Panc1 (cell line): ENCODE data around the gene IL17B. TPM values are rescaled to one million over a fixed set of nuclear protein-coding genes. Genes with fewer than 3 reads are reported as not detected.

Experiments used
- ATAC-seq: fragments of 200-7000 bp; cut with Tn5 transposase; 2 replicates; pipeline ENCODE4 v1.9.1; 2020; ENCODE audit warnings: mild to moderate bottlenecking, moderate library complexity
- BruUV-seq: library from RNA; stranded (reverse); fragments of 400-500 nt; replicated peaks from 2 replicates; lab custom pipeline; 2021; lab: Mats Ljungman, UMichigan
- CTCF ChIA-PET: fragments of 300-600 bp; sonication (Branson Sonifier 250); formaldehyde crosslinking; loops from one replicate; lab custom pipeline; 2022; ENCODE audit warnings: antibody characterized with exemption; lab: Charles Lee
- POLR2A ChIA-PET: fragments of 300-600 bp; sonication (Branson Sonifier 250); formaldehyde crosslinking; loops from one replicate; lab custom pipeline; 2022; ENCODE audit warnings: antibody characterized with exemption; lab: Charles Lee
- DNase-seq: peaks from one replicate; pipeline ENCODE4 v3.0.0-alpha.2; 2010; ENCODE audit warnings: low read depth, low spot score
- H3K27ac ChIP-seq: 2 replicates; pipeline ENCODE4 v1.5.1; 2011; ENCODE audit warnings: mild to moderate bottlenecking, low read length, inconsistent platforms
- H3K27me3 ChIP-seq: fragments of 200-500 bp; sonication (Bioruptor generic); 2 replicates; pipeline ENCODE4 v1.6.0; 2014; ENCODE audit warnings: low read length, inconsistent platforms; ENCODE audit not compliant: control insufficient read depth, insufficient read depth
- H3K36me3 ChIP-seq: fragments of 200-500 bp; sonication (Bioruptor generic); 2 replicates; pipeline ENCODE4 v1.5.1; 2014; ENCODE audit warnings: inconsistent platforms, mild to moderate bottlenecking, low read length, moderate library complexity; ENCODE audit not compliant: control insufficient read depth, insufficient read depth
- H3K4me1 ChIP-seq: 2 replicates; pipeline ENCODE4 v1.5.1; 2011; ENCODE audit warnings: inconsistent platforms, mild to moderate bottlenecking, low read length, moderate library complexity; ENCODE audit not compliant: control insufficient read depth, insufficient read depth
- H3K4me3 ChIP-seq, 2 experiments: 2 replicates each; pipeline ENCODE4 v1.5.1; 2011 to 2012; ENCODE audit warnings: low read depth in 2 of 2, low read length in 2 of 2, mild to moderate bottlenecking in 2 of 2, inconsistent platforms in 1 of 2, moderate library complexity in 1 of 2
- H3K9me3 ChIP-seq: fragments of 200-500 bp; sonication (Bioruptor generic); 2 replicates; pipeline ENCODE4 v1.5.1; 2014; ENCODE audit warnings: low read depth, mild to moderate bottlenecking, inconsistent platforms, low read length, moderate library complexity; ENCODE audit not compliant: control insufficient read depth, insufficient read depth
- POLR2AphosphoS5 ChIP-seq: IDR thresholded peaks from 2 replicates; pipeline ENCODE4 v1.6.1; 2012; ENCODE audit warnings: mild to moderate bottlenecking, low read depth, low read length, moderate library complexity
- SIN3A ChIP-seq: IDR thresholded peaks from 2 replicates; pipeline ENCODE4 v1.6.1; 2012; ENCODE audit warnings: low read depth, mild to moderate bottlenecking, low read length, moderate library complexity, borderline replicate concordance; ENCODE audit not compliant: insufficient read depth
- TCF7L2 ChIP-seq: IDR thresholded peaks from 2 replicates; pipeline ENCODE4 v1.6.1; 2011; ENCODE audit warnings: mild to moderate bottlenecking, low read depth, low read length, inconsistent platforms
- in situ Hi-C: cut with HindIII; loops from 2 replicates; pipeline ENCODE4 v1.10.0; 2016; ENCODE audit warnings: low sequenced_read_pairs, low pct_unique_long_range_greater_than_20kb
- intact Hi-C: fragments of 100-400 bp; cut with micrococcal nuclease; formaldehyde crosslinking; loops from one replicate; pipeline ENCODE4 v1.10.0; 2022; ENCODE audit not compliant: unreplicated experiment
- total RNA-seq: library from RNA; stranded (reverse); gene quantifications from one replicate; pipeline ENCODE4 v1.2.1, GENCODE V29; 2021; ENCODE audit not compliant: unreplicated experiment
- TF ChIP-seq, protein P1 (sequence below): fragments of 450-650 bp; IDR thresholded peaks from 2 replicates; pipeline ENCODE4 v1.5.1; 2017; ENCODE audit warnings: mild to moderate bottlenecking
- TF ChIP-seq, protein P2 (sequence below), 2 experiments: IDR thresholded peaks; 2 replicates each; pipeline ENCODE4 v1.6.1; 2011 to 2012; ENCODE audit warnings: low read depth in 2 of 2, control low read depth in 1 of 2, low read length in 1 of 2, mild to moderate bottlenecking in 1 of 2, moderate library complexity in 1 of 2; ENCODE audit not compliant: insufficient read depth in 1 of 2

The IL17B gene
- total RNA-seq, 1 experiment from 2014 or later: not detected

DNA sequence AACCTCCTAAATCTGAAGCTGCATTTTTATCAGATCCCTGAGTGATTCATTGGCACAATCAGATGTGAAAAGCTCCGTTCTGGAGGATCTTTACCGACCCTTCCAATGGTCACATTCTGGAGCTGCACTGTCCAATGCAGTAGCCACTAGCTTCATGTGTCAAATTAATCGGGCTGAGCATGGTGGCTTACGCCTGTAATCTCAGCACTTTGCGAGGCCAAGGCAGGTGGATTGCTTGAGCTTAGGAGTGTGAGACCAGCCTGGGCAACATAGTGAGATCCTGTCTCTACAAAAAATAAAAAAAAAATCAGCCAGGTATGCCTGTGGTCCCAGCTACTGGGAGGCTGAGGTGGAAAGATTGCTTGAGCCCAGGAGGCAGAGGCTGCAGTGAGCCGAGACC is 3.7 kb downstream of the IL17B start:
- ChIA-PET CTCF (interaction anchor here (0.5 kb wide), 1 partner anchor 149 kb away, joined by 6 read pairs; no protein-coding TSS in a partner anchor), POLR2A (no interaction called here)
- intact Hi-C loops: no loop called here
- no peaks in the 10 kb centered on the region for H3K4me1 ChIP-seq
- ATAC-seq (no peak), DNase-seq (no peak)
- no TSS peak for BruUV-seq
- TF ChIP-seq, protein P1, sequence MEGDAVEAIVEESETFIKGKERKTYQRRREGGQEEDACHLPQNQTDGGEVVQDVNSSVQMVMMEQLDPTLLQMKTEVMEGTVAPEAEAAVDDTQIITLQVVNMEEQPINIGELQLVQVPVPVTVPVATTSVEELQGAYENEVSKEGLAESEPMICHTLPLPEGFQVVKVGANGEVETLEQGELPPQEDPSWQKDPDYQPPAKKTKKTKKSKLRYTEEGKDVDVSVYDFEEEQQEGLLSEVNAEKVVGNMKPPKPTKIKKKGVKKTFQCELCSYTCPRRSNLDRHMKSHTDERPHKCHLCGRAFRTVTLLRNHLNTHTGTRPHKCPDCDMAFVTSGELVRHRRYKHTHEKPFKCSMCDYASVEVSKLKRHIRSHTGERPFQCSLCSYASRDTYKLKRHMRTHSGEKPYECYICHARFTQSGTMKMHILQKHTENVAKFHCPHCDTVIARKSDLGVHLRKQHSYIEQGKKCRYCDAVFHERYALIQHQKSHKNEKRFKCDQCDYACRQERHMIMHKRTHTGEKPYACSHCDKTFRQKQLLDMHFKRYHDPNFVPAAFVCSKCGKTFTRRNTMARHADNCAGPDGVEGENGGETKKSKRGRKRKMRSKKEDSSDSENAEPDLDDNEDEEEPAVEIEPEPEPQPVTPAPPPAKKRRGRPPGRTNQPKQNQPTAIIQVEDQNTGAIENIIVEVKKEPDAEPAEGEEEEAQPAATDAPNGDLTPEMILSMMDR: no peak
- TF ChIP-seq, protein P2, sequence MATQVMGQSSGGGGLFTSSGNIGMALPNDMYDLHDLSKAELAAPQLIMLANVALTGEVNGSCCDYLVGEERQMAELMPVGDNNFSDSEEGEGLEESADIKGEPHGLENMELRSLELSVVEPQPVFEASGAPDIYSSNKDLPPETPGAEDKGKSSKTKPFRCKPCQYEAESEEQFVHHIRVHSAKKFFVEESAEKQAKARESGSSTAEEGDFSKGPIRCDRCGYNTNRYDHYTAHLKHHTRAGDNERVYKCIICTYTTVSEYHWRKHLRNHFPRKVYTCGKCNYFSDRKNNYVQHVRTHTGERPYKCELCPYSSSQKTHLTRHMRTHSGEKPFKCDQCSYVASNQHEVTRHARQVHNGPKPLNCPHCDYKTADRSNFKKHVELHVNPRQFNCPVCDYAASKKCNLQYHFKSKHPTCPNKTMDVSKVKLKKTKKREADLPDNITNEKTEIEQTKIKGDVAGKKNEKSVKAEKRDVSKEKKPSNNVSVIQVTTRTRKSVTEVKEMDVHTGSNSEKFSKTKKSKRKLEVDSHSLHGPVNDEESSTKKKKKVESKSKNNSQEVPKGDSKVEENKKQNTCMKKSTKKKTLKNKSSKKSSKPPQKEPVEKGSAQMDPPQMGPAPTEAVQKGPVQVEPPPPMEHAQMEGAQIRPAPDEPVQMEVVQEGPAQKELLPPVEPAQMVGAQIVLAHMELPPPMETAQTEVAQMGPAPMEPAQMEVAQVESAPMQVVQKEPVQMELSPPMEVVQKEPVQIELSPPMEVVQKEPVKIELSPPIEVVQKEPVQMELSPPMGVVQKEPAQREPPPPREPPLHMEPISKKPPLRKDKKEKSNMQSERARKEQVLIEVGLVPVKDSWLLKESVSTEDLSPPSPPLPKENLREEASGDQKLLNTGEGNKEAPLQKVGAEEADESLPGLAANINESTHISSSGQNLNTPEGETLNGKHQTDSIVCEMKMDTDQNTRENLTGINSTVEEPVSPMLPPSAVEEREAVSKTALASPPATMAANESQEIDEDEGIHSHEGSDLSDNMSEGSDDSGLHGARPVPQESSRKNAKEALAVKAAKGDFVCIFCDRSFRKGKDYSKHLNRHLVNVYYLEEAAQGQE (IDR thresholded peaks at IDR 0.05; ENCODE audit: insufficient read depth in 1 of 2, low read depth in 2 of 2, low read length in 1 of 2): no peak
- TF ChIP-seq TCF7L2 (no peak), POLR2AphosphoS5 (no peak), SIN3A (no peak)
- no peaks in the 10 kb centered on the region for H3K27me3 ChIP-seq
- no peak overlapping the region for H3K4me3 ChIP-seq
- H3K9me3 ChIP-seq: no peaks in the 10 kb centered on the region
- in situ Hi-C loops: no loop called here
- no peaks in the 10 kb centered on the region for H3K36me3 ChIP-seq
- no peak overlapping the region for H3K27ac ChIP-seq

DNA sequence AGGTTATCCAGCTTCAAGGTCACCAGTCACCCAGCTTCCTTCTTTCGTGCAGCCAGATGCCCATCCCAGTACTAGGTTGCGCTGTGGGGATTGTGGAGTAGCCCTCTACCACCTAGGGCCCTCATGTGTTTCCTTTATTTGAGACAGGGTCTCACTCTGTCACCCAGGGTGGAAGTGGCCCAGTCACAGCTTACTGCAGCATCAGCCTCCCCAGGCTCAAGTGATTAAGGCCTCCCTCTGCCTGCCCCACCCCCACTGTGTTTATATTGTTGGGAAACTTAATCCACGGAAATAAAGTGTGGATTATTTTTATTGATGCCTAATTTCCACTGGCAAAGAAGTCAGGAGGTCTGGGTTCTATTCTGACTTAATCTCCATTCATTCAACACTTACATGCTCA is 4.3 kb downstream of the IL17B start:
- POLR2A ChIA-PET: no interaction called here
- DNase-seq: no peak
- no peaks in the 10 kb centered on the region for H3K9me3 ChIP-seq
- no peak overlapping the region for H3K27ac ChIP-seq
- no TSS peak for BruUV-seq
- H3K27me3 ChIP-seq: no peaks in the 10 kb centered on the region
- in situ Hi-C loops (no loop called here), intact Hi-C loops (no loop called here)
- no peak overlapping the region for H3K4me3 ChIP-seq
- ATAC-seq: no peak
- no peaks in the 10 kb centered on the region for H3K36me3 ChIP-seq
- no peaks in the 10 kb centered on the region for H3K4me1 ChIP-seq
- TF ChIP-seq TCF7L2 (no peak), SIN3A (no peak)
- TF ChIP-seq, protein P2 (IDR thresholded peaks at IDR 0.05; ENCODE audit: insufficient read depth in 1 of 2, low read depth in 2 of 2, low read length in 1 of 2): no peak
- CTCF ChIA-PET: interaction anchor here (0.5 kb wide), 1 partner anchor 148 kb away, joined by 6 read pairs; no protein-coding TSS in a partner anchor
